Measurements from ENCODE around the gene ARHGAP9.

ARHGAP9 gene

GRCh38 chr12:57454566-57455373 lies 24.9 kb downstream of the ARHGAP9 start, which contains the start of gene INHBE:
INHBE (plus strand) TSS chr12:57455307; CDS start chr12:57455537, 230 bp downstream.
- TF ChIP-seq, protein P1, sequence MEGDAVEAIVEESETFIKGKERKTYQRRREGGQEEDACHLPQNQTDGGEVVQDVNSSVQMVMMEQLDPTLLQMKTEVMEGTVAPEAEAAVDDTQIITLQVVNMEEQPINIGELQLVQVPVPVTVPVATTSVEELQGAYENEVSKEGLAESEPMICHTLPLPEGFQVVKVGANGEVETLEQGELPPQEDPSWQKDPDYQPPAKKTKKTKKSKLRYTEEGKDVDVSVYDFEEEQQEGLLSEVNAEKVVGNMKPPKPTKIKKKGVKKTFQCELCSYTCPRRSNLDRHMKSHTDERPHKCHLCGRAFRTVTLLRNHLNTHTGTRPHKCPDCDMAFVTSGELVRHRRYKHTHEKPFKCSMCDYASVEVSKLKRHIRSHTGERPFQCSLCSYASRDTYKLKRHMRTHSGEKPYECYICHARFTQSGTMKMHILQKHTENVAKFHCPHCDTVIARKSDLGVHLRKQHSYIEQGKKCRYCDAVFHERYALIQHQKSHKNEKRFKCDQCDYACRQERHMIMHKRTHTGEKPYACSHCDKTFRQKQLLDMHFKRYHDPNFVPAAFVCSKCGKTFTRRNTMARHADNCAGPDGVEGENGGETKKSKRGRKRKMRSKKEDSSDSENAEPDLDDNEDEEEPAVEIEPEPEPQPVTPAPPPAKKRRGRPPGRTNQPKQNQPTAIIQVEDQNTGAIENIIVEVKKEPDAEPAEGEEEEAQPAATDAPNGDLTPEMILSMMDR (IDR thresholded peaks at IDR 0.05; ENCODE audit: control insufficient read depth, extremely low read depth, insufficient read depth): no peak
- DNase-seq (ENCODE audit: low read depth): no peak
- no peak within 1 kb of the TSS for H3K4me3 ChIP-seq (ENCODE audit: low read depth, low read length)

DNA sequence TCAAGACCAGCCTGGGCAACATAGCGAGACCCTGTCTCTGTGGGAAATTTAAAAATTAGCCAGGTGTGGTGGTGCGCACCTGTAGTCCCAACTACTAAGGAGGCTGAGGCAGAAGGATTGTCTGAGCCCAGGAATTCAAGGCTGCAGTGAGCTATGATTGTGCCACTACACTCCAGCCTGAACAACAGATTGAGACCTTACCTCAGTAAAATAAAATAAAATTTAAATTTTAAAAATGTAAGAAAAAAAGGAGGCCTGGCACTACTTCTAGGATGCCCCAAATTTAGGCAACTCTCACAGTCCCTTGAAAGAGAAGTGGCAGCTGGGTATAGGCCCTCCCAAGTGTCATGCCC lies 25.5 kb downstream of the ARHGAP9 start:
- TF ChIP-seq, protein P1 (IDR thresholded peaks at IDR 0.05; ENCODE audit: control insufficient read depth, extremely low read depth, insufficient read depth): no peak
- no peak overlapping the region for H3K4me3 ChIP-seq (ENCODE audit: low read depth, low read length)
- DNase-seq (ENCODE audit: low read depth): no peak

- TF ChIP-seq, protein P1 (IDR thresholded peaks at IDR 0.05; ENCODE audit: control insufficient read depth, extremely low read depth, insufficient read depth): peak; percentile 99
- no peak for DNase-seq (ENCODE audit: low read depth)
- no peak overlapping the region for H3K4me3 ChIP-seq (ENCODE audit: low read depth, low read length)
Observed at GRCh38 chr12:57452937-57453509, 26.6 kb downstream of the ARHGAP9 start.

DNA sequence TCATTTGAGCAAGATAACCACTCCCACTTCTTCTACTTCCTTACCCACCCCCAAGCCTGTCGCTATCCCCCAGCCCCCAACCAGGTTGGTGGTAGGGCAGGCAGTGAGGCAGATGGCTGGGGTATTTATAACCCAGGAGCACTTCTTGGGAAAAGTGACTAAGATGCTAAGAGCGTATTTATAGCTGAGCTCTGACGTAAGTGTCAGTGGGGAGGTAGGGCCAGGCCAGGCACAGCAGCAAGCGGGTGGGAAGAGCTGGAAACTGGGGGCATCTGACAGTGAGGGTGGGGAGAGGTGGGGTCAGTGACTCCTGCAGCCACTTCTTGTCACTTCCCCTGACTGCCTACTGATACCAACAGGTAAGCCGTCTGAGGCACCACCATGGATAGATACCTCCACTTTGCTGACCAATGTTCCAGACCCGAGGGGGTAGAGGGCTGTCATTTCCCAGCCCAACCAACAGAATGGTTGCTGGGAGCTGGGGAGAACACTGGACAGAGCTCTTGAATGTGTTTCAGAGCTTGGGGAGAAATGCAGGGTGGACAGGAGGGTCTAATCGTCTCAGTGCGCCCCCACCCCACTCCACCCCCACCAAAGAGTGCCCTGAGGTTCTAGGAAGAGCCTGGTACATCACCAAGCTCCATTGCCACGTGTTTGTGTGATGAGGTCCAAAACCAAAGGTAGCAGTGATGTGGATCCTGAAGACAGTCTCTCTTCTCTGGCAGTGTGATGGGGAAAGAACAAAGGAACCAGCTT lies 27.3 kb downstream of the ARHGAP9 start:
- TF ChIP-seq, protein P1 (IDR thresholded peaks at IDR 0.05; ENCODE audit: control insufficient read depth, extremely low read depth, insufficient read depth): no peak
- H3K4me3 ChIP-seq (ENCODE audit: low read depth, low read length): no peak overlapping the region
- no peak for DNase-seq (ENCODE audit: low read depth)

- TF ChIP-seq, protein P1 (IDR thresholded peaks at IDR 0.05; ENCODE audit: control insufficient read depth, extremely low read depth, insufficient read depth): no peak
- no peak overlapping the region for H3K4me3 ChIP-seq (ENCODE audit: low read depth, low read length)
- no peak for DNase-seq (ENCODE audit: low read depth)
Observed at GRCh38 chr12:57451233-57451778, 28.4 kb downstream of the ARHGAP9 start.

GRCh38 chr12:57450057-57450456 lies 29.6 kb downstream of the ARHGAP9 start:
- H3K4me3 ChIP-seq (ENCODE audit: low read depth, low read length): no peak overlapping the region
- TF ChIP-seq, protein P1 (IDR thresholded peaks at IDR 0.05; ENCODE audit: control insufficient read depth, extremely low read depth, insufficient read depth): no peak
- DNase-seq (ENCODE audit: low read depth): no peak
